Dermis microvascular lymphatic vessel endothelial cell (primary cell): ENCODE measurements around the gene FAM118A. TPM values are rescaled to one million over a fixed set of nuclear protein-coding genes. Genes with fewer than 3 reads are reported as not detected.
"Not testable (repeated sequence)": the region's sequence is repeated elsewhere in the genome, so short reads cannot be mapped to it uniquely, and the experiment has no call there.

ENCODE experiments used
- DNase-seq, 2 donors: peaks; one replicate each; pipeline versions ENCODE4 v3.0.0 to v3.0.0-alpha.2; 2010; ENCODE audit warnings: low read depth in 2 of 2
- total RNA-seq: library from RNA; depleted of rRNA; stranded (reverse); fragments of >200 nt; gene quantifications from 2 replicates; pipeline ENCODE4 v1.2.1, GENCODE V29; 2014

The FAM118A gene
- total RNA-seq, result 9.0 and 25.2 TPM in 2 replicates

DNA sequence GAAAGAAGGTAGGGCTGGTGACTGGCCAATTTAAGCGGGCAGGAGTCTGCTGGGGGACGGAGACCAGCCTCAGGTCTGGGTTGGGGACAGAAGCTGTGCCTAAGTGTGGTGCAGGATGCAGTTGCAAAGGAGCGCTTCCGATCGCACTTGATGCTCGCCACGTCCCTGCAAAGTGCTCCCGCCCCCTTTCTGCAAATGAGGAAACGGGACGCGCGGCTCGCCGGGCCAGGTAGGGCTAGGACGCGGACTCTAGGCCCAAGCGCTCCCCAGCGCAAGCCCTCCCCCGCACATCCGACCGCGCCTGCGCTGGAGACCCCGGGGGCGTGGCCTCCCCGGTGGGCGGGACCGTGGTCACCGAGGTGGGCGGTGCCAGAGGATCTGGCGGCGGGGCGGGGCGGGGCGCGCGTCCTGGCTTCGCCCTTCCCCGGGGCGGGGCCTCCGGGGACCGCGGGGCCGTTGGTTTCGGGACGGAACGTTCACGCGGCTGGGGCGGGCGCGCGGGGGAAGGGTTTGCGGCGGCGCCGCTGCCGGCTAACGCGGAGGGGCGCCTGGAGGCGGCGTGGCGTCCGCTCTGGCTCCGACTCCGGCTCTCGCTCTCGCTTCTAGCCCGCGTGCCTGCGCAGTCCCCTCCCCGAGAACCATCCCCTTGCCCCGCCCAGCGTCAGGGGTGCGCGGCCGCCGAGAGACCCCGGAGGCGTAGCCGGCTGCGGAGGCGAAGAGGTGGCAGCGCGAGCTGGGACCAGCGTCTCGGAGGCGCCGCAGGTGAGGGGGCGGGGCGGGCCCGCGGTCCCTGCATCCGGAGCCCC lies at the start of gene FAM118A:
FAM118A (plus strand) TSS at position 513 of the 806 bp plus-strand sequence. CDS start 12,446 bp downstream, outside the sequence.
- peak; percentile 78 to 90 for DNase-seq

GRCh38 chr22:45260395-45260759 lies 49.4 kb upstream of the FAM118A start:
- not testable (repeated sequence) for DNase-seq

DNA sequence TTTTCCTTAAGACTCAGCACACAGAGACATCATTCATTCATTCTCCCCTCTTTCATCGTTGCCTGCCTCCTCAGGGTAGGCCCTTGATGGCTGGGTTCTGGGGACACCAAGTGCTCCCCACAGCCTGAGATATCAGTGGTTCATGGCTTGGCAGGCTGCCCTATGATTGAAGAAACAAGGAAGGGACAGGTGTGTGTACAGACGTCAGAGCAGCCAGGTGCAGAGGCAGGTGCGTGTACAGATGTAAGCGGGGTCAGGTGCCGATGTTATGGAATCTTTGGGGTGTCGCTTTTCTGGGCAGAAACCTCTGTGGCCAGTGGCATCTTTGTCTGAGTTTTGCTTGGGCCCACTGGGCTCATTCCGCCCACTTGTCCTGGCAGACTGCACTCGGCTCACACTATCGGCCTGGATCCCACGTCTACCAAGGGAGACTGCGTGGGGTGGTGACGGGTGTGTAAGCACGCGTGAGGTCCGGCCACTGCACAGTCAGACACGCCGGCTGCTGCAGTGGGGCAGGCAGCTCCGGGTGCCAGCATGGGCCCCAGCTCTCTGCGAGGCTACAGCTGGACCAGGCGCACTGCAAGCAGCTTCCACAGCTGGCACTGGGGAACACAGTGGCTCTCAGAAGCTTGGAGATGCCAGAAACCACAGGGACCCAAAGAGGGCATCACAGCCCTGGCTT lies 48.2 kb upstream of the FAM118A start:
- no peak for DNase-seq

DNA sequence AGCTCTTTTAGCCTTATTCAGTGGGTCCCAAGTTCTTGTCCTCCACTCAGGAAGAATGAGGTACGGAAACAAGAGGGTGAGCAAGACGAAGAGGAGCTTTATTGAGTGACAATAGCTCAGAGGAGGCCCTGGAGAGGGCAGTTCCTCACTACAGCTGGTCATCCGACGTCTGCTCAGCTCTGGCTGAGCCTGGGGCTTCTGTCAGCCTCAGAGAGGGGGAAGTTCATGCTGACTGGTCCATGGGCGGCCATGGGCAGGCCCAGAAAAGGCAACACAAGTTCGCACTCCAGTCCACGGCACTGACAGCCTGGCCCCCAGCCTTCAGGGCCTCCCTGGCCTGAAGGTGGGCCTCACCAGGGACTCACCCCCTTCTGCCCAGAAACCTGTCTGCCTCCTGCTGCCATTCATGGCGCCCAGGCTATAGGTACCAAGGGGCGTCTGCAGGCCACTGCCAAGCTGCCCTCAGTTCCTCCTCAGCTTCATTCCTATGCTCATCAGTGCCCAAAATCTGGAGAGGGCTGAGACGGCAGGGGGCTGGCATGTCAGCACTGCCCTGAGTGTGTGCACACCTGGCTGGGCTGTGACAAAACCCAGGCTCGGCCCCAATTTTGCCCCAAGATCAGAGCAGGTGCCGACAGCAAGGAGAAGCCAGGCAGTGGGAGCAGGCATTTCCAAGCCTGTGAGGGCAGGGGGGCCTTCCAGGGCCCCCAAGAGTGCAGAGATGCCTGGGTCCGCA lies 47.4 kb upstream of the FAM118A start:
- no peak for DNase-seq

DNA sequence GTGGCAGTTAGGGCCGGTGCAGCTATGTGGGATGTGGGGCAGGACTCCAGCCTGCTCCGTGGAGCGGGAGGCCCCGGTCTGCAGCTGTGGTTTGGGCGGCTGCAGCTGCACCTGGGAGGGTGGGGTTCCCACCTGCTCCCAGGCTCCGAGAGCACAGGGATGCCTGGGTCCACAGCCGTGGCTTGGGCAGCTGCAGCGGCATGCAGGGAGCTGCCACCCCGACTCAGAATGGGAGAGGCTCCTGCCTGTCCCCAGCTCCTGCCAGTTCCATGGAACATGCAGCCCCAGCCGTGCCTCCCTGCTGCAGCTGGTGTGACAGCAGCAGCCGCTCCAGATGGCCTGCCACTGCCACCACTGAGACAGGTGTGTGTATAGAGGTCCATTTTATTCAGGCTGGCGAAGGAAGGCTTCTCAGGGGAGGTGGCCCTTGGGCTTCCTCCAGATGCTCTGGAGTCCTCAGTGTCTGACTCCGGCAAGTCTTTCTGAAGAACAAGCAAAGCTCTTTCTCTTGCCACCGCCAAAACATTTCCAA lies 46.7 kb upstream of the FAM118A start:
- no peak for DNase-seq

- peak; percentile 58 to 84 for DNase-seq
These were observed 46.1 kb upstream of the FAM118A start for GRCh38 chr22:45263463-45264269.

- no peak for DNase-seq
These were observed 44.2 kb upstream of the FAM118A start for GRCh38 chr22:45265535-45265934.

GRCh38 chr22:45268167-45268957 lies 41.4 kb upstream of the FAM118A start:
- peak in 1 of 2 donors; percentile 19 for DNase-seq

DNA sequence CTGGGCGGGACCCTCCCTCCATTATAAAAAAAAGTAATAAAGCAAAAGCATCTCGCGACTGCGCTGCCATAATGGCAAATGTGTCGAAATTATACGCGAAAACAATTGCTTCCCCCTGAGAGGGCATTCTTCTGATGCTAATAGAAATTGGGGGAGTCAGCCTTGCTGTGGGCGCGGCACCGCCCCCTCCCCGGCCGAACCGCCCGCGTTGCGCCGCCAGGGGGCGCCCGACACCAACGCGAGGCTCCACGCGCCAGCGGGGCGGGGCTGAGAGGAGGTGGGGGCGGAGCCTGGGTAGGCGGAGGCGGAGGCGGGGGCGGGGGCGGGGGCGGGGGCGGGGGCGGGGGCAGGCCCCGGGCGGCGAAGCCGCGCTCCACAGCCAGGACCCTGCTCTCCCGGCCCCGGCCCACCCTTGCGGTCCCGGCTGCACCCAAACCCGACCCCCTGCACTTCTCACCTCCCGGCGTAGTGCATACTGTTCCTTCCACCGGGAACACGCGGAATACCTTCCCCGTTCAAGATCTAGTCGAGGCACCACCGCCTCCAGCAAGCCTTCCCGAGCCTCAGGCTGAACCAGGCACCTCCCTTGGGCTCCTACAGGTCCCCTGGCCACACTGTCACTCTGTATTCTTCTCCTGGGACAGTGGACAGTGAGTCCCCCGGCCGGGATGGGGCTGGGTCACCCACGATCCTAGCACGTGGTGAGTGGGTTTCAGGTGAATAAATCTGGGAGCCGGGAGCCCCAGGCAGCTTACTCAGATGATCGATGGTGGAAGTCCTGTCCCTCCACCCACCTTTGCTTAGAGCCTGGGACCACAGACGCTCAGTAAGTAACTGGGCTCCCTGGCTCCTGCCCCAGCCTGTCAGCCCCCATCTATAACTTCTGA lies 40.5 kb upstream of the FAM118A start:
- peak; percentile 39 to 70 for DNase-seq

GRCh38 chr22:45270095-45271020 lies 39.4 kb upstream of the FAM118A start:
- DNase-seq, result no peak

DNA sequence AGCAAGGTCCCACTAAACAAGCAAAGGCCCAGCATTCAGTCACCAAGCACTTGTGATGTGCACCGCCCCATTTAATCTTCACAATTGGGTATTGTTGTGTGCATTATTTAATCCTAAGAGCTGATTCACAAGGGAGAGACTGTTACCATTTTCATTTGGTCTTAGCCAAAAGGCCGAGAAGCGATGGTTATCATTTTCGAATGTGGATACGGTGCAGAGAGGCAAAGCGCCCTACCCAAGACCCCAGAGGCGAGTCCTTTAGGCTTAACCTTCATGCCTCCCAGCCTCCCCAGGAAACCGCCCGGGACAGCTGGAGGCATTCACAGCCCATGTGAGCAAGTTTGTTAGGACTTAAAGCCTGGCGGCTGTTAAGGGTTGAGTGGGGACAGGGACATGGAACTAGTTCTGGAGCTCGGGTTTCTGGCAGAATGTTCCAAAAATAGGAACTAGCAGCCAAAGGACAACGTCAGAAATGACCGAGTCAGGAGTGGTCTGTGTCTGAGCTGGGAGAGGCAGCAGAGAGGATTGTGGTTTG lies 38.0 kb upstream of the FAM118A start:
- DNase-seq, result no peak

DNA sequence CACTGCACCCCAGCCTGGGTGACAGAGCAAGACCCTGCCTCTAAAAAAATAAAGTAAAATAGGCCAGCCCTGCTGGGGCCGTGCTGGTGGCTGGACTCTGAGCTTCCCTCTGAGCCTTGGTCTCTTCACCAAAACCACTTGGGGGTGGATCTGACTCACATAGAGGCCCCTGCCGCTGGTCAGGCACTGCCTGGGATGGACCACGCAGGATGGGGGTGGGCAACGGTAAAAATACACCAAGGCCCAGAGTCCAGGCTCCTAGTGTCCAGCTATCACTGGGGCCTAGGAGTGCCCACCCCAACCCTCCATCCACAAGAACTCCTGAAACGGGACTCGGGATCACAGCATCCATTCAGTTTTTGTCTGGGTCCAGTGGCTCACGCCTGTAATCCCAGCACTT lies 37.2 kb upstream of the FAM118A start:
- DNase-seq, result no peak

- no peak for DNase-seq
These were observed 36.2 kb upstream of the FAM118A start for GRCh38 chr22:45273452-45274075.

DNA sequence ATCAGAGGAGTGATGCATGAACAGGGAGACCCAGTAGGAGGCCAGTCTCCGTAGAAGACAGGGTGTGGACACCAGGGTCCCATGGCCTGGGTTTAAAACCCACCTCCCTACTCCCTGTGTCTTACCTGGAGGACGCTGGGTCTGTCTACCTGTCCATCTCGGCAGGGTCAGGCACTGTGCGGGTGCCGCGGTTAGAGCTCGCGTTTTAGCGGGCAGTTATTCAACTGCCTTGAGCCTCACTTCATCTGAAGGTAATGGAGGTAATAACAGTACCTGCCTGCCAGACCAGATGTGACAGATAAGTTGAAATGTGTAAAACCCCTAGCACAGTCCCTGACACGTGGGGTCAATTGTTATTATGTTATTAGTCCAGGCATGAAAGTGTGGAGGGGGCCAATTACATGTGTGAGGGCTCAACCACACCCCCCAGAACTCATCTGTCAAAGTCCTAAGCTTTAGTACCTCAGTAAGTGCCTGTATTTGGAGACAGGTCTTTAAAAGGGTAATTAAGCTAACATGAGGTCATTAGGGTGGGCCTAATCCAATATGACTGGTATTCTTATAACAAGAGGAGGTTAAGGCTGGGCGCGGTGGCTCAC lies 33.1 kb upstream of the FAM118A start:
- no peak for DNase-seq

DNA sequence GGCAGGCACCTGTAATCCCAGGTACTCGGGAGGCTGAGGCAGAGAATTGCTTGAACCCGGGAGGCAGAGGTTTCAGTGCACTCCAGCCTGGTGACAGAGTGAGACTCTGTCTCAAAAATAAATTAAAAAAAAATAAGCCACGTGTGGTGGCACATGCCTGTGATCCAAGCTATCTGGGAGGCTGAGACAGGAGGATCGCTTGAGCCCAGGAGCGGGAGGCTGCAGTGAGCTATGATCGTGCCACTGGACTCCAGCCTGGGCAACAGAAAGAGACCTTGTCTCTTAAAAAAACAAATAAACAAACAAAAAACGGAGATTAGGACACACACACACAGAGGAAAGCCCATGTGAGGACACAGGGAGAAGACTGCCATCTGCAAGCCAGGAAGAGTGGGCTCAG lies 32.0 kb upstream of the FAM118A start:
- DNase-seq, result not testable (repeated sequence)

- DNase-seq, result no peak
These were observed 31.6 kb upstream of the FAM118A start for GRCh38 chr22:45278125-45278524.

DNA sequence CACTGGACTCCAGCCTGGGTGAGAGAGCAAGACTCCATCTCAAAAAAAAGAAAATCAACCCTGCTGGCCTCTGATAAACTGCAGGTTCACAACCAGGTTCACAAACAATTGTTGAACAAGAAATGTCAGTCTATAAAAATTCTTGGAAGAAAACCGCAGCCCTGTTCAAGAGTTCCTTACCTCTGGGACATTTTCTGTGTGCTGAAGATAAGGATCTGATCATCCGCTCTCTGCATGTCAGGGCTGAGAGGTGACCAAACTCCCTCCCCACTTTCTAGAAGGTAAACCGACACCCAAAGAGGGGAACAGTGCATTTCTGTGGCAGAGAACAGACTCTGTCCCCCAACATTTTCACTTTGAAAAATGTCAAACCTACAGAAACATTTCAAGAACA lies 29.1 kb upstream of the FAM118A start:
- DNase-seq, result no peak
